Hepatocyte (in vitro differentiated cells): ENCODE measurements around the gene HNF1B.

Experiments used
- CTCF ChIP-seq: fragments of 200-600 bp; sonication (generic); IDR thresholded peaks from 2 replicates; pipeline ENCODE4 v1.5.1; 2016; ENCODE audit warnings: antibody characterized with exemption, mild to moderate bottlenecking; ENCODE audit not compliant: poor library complexity
- EZH2 ChIP-seq: fragments of 200-600 bp; sonication (generic); IDR thresholded peaks from 2 replicates; pipeline ENCODE4 v1.6.1; 2016; ENCODE audit warnings: antibody characterized with exemption, mild to moderate bottlenecking, borderline replicate concordance
- EZH2phosphoT487 ChIP-seq: fragments of 200-600 bp; sonication (generic); IDR thresholded peaks from one replicate; pipeline ENCODE4 v1.6.1; 2018; ENCODE audit warnings: antibody characterized with exemption, mild to moderate bottlenecking, low read depth, moderate library complexity; ENCODE audit not compliant: unreplicated experiment, severe bottlenecking

- TF ChIP-seq EZH2 = no peak
- TF ChIP-seq CTCF = no peak
- TF ChIP-seq EZH2phosphoT487 = no peak
These were observed 87.7 kb downstream of the HNF1B start for GRCh38 chr17:37657202-37657601.
